HepG2 (cell line): ENCODE results near the gene TMEM171.

ENCODE experiments used
- IKZF4 ChIP-seq: sonication (generic); formaldehyde crosslinking; IDR thresholded peaks from 2 replicates; pipeline ENCODE4 v1.5.1; 2020; ENCODE audit warnings: borderline replicate concordance, mild to moderate bottlenecking, low read depth, missing genetic modification reagents; ENCODE audit errors: not compliant biosample characterization
- ZNF841 ChIP-seq: sonication (generic); formaldehyde crosslinking; IDR thresholded peaks from 2 replicates; pipeline ENCODE4 v1.8.1; 2023; ENCODE audit warnings: missing genetic modification reagents, borderline replicate concordance
- TF ChIP-seq, protein P1 (sequence below), 2 experiments: IDR thresholded peaks; 2 replicates each; pipeline ENCODE4 v1.6.1; 2011 to 2012; ENCODE audit warnings: low read length in 2 of 2, borderline replicate concordance in 1 of 2, low read depth in 1 of 2, mild to moderate bottlenecking in 1 of 2, moderate library complexity in 1 of 2

DNA sequence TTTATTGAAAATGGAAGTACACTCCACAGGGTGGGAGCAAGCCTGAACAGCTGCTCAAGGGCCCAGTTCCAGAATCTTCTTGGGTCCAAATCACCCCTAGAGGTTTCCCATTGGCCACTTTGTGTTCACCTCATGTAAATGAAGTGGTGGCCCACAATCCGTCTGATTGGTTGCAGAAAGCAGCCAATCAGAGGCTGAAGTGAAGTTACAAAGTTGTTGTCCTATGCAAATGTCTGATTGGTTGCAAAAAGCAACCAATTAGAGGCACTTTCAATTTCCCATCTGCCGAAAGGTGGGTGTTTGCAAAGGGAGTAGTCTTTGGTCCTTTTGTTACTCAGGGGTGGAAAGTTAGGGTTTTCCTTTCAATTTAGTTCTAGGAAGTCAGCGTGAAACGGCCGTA is 8.8 kb downstream of the TMEM171 start:
- TF ChIP-seq IKZF4 = no peak
- TF ChIP-seq, protein P1, sequence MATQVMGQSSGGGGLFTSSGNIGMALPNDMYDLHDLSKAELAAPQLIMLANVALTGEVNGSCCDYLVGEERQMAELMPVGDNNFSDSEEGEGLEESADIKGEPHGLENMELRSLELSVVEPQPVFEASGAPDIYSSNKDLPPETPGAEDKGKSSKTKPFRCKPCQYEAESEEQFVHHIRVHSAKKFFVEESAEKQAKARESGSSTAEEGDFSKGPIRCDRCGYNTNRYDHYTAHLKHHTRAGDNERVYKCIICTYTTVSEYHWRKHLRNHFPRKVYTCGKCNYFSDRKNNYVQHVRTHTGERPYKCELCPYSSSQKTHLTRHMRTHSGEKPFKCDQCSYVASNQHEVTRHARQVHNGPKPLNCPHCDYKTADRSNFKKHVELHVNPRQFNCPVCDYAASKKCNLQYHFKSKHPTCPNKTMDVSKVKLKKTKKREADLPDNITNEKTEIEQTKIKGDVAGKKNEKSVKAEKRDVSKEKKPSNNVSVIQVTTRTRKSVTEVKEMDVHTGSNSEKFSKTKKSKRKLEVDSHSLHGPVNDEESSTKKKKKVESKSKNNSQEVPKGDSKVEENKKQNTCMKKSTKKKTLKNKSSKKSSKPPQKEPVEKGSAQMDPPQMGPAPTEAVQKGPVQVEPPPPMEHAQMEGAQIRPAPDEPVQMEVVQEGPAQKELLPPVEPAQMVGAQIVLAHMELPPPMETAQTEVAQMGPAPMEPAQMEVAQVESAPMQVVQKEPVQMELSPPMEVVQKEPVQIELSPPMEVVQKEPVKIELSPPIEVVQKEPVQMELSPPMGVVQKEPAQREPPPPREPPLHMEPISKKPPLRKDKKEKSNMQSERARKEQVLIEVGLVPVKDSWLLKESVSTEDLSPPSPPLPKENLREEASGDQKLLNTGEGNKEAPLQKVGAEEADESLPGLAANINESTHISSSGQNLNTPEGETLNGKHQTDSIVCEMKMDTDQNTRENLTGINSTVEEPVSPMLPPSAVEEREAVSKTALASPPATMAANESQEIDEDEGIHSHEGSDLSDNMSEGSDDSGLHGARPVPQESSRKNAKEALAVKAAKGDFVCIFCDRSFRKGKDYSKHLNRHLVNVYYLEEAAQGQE (IDR thresholded peaks at IDR 0.05; ENCODE audit: borderline replicate concordance in 1 of 2, low read depth in 1 of 2, low read length in 2 of 2) = no peak
- no peak for TF ChIP-seq ZNF841 (CRISPR knock-in tag)
